Esophagus muscularis mucosa (tissue), 4 donors: Measurements from ENCODE around the gene USP9X. TPM values are rescaled to one million over a fixed set of nuclear protein-coding genes. Genes with fewer than 3 reads are reported as not detected.
"Not testable (repeated sequence)": the region's sequence is repeated elsewhere in the genome, so short reads cannot be mapped to it uniquely, and the experiment has no call there.

ENCODE experiments used
- DNase-seq: peaks from one replicate; pipeline ENCODE4 v3.0.0-alpha.2; 2017; ENCODE audit errors: extremely low spot score
- H3K27ac ChIP-seq, 4 donors: fragments of 200-600 bp; sonication (generic); replicated peaks in 1 of 4; 1 replicate in 3 of 4; 2 replicates in 1 of 4; pipeline ENCODE4 v1.5.1; 2016 to 2019; ENCODE audit warnings: mild to moderate bottlenecking in 1 of 4
- H3K27me3 ChIP-seq, 4 donors: fragments of 200-600 bp; sonication (generic); one replicate each; pipeline versions ENCODE4 v1.5.1 to v1.6.0; 2016 to 2019
- H3K36me3 ChIP-seq, 4 donors: fragments of 200-600 bp; sonication (generic); one replicate each; pipeline ENCODE4 v1.5.1; 2016 to 2019
- H3K4me1 ChIP-seq, 4 donors: fragments of 200-600 bp; sonication (generic); one replicate each; pipeline ENCODE4 v1.5.1; 2016 to 2019
- H3K4me3 ChIP-seq, 4 donors: fragments of 200-600 bp; sonication (generic); 1 replicate in 2 of 4; 2 replicates in 2 of 4; pipeline ENCODE4 v1.5.1; 2016 to 2019; ENCODE audit warnings: mild to moderate bottlenecking in 4 of 4, moderate library complexity in 1 of 4
- H3K9me3 ChIP-seq, 4 donors: fragments of 200-600 bp; sonication (generic); 1 replicate in 3 of 4; 2 replicates in 1 of 4; pipeline ENCODE4 v1.5.1; 2016 to 2019
- CTCF ChIP-seq, 3 experiments: fragments of 200-600 bp in 2 of 3; fragments of 450-650 bp in 1 of 3; sonication (generic) in 2 of 3; IDR thresholded peaks; one replicate each; pipeline ENCODE4 v1.5.1; 2017 to 2019; ENCODE audit warnings: antibody characterized with exemption in 3 of 3, mild to moderate bottlenecking in 2 of 3, moderate library complexity in 1 of 3
- EP300 ChIP-seq: sonication (generic); formaldehyde crosslinking; IDR thresholded peaks from one replicate; pipeline ENCODE4 v1.6.1; 2017; ENCODE audit warnings: antibody characterized with exemption
- POLR2A ChIP-seq: fragments of 450-650 bp; IDR thresholded peaks from one replicate; pipeline ENCODE4 v1.6.1; 2017; ENCODE audit warnings: antibody characterized with exemption, moderate library complexity, mild to moderate bottlenecking, low read depth
- POLR2AphosphoS5 ChIP-seq, 2 donors: sonication (generic); formaldehyde crosslinking; IDR thresholded peaks; one replicate each; pipeline ENCODE4 v1.6.1; 2017; ENCODE audit warnings: antibody characterized with exemption in 2 of 2
- WGBS: methylation state at CpG from one replicate; pipeline ENCODE4 v1.1.5; 2018; 5-methylcytosine and 5-hydroxymethylcytosine counted together
- intact Hi-C: fragments of 100-400 bp; cut with DNase I; formaldehyde crosslinking; loops from one replicate; pipeline ENCODE4 v1.15.1; 2023
- total RNA-seq, 4 donors: library from RNA; depleted of rRNA; stranded (reverse); fragments of >200 nt; gene quantifications; one replicate each; pipeline versions ENCODE4 v1.1.0 to v1.2.1, GENCODE V29; 2016

The USP9X gene
- total RNA-seq, 4 donors from 2014 or later: 97.3 to 142 (median 113) TPM

DNA sequence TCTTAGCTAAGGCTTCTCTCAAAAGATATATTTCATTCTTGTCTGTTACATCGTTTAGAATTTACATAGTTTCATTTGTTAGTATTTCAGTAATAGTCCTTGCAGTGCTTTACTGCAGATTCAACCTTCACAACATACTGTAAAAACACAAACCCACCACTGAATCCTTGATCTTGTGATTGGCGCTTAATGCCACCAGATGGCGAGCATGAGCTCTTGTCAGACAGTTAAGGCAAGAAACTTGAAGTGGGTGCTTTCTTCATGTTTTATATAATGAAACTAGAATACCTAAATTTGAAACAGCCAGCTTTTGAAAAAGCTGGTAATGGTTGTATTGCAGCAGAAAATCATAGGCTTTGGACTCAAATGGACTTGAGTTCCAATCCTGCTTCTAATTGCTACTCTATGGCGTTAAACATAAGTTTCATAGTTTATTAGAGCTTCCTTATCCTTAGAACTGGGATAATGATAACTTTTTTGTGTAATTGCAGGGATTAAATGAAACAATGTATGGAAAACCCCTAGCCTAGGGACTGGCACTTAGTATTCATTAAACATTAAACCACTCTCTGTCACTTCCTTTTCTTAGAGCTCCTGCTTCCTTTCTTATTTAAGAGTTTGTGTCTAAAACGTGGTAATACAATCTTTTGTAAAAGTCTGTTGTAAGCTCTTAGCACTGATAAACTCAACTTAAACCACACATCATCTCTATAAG lies 95.1 kb downstream of the USP9X start:
- DNase-seq: no peak
- TF ChIP-seq POLR2AphosphoS5 (IDR thresholded peaks at IDR 0.05) (no peak), CTCF (IDR thresholded peaks at IDR 0.05) (peak; percentile 57 to 65 (median 64))
- Histone ChIP-seq H3K27me3 (no peaks in the 10 kb centered on the region), H3K4me1 (peaks cover 0 to 11% (median 7%) of the 10 kb centered on the region in 4 donors), H3K9me3 (no peaks in the 10 kb centered on the region), H3K27ac (no peak overlapping the region), H3K36me3 (peaks cover 0 to 18% (median 14%) of the 10 kb centered on the region in 4 donors), H3K4me3 (no peak overlapping the region)
- 40% methylated on average over 5 of the region's 5 CpGs for WGBS
- intact Hi-C loops: loop anchor here (10.0 kb wide), 1 partner anchor 74 kb away; no protein-coding TSS in a partner anchor

DNA sequence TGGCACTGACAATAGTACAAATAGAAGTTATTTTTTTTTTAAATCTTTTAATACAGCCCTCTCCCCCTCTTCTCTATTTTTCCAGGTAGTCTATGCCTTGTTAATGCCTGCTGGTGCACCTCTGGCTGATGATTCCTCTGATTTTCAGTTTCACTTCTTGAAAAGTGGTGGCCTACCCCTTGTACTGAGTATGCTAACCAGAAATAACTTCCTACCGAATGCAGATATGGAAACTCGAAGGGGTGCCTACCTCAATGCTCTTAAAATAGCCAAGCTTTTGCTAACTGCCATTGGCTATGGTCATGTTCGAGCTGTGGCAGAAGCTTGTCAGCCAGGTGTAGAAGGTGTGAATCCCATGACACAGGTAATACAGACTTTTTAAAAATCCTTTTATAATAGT lies 99.1 kb downstream of the USP9X start:
- DNase-seq: no peak
- Histone ChIP-seq H3K4me3 (no peak overlapping the region), H3K9me3 (no peaks in the 10 kb centered on the region), H3K4me1 (peaks cover 0 to 11% (median 9%) of the 10 kb centered on the region in 4 donors), H3K27me3 (no peaks in the 10 kb centered on the region), H3K27ac (no peak overlapping the region), H3K36me3 (peaks cover 0 to 36% (median 25%) of the 10 kb centered on the region in 4 donors)
- WGBS: 80% methylated on average over 3 of the region's 3 CpGs
- intact Hi-C loops: loop anchor here (10.0 kb wide), 1 partner anchor 70 kb away; no protein-coding TSS in a partner anchor
- no peak for TF ChIP-seq CTCF (IDR thresholded peaks at IDR 0.05)
- TF ChIP-seq POLR2A: no peak
- TF ChIP-seq POLR2AphosphoS5 (IDR thresholded peaks at IDR 0.05): no peak
- no peak for TF ChIP-seq EP300

DNA sequence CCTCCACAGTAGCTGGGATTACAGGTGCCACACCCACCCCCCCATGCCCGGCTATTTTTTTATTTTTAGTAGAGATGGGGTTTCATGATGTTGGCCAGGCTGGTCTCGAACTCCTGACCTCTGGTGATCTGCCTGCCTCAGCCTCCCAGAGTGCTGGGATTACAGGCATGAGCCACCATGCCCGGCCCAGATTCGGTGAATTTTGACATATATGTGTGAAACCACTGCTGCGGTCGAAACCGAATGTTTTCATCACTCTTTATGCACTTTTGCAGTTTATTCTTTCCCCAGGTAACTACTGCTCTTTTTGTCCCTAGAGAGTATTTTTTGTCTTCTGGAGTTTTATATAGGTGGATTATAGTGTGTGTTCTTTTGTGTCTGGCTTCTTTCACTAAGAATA lies 101.7 kb downstream of the USP9X start:
- not testable (repeated sequence) for H3K27ac ChIP-seq, H3K27me3 ChIP-seq, H3K9me3 ChIP-seq, DNase-seq, H3K4me3 ChIP-seq, H3K4me1 ChIP-seq
- intact Hi-C loops: loop anchor here (10.0 kb wide), 1 partner anchor 68 kb away; no protein-coding TSS in a partner anchor
- 96% methylated on average over 7 of the region's 7 CpGs for WGBS
- H3K36me3 ChIP-seq: peaks cover 0 to 51% (median 34%) of the 10 kb centered on the region in 4 donors

- DNase-seq: no peak
- 58% methylated on average over 1 of the region's 1 CpG for WGBS
- no peak overlapping the region for H3K27ac ChIP-seq
- intact Hi-C loops: loop anchor here (10.0 kb wide), 1 partner anchor 66 kb away; no protein-coding TSS in a partner anchor
- no peak overlapping the region for H3K4me3 ChIP-seq
- TF ChIP-seq POLR2A: no peak
- TF ChIP-seq CTCF (IDR thresholded peaks at IDR 0.05): no peak
- no peak for TF ChIP-seq EP300
- no peak for TF ChIP-seq POLR2AphosphoS5 (IDR thresholded peaks at IDR 0.05)
- H3K9me3 ChIP-seq: no peaks in the 10 kb centered on the region
- no peaks in the 10 kb centered on the region for H3K27me3 ChIP-seq
- H3K36me3 ChIP-seq: peaks cover 0 to 51% (median 31%) of the 10 kb centered on the region in 4 donors
- peaks cover 0 to 4% (median 0%) of the 10 kb centered on the region in 4 donors for H3K4me1 ChIP-seq
Observed at GRCh38 chrX:41189156-41189555, 103.9 kb downstream of the USP9X start.

GRCh38 chrX:41192880-41193279 lies 107.6 kb downstream of the USP9X start:
- no peak for TF ChIP-seq POLR2A
- TF ChIP-seq EP300: no peak
- TF ChIP-seq POLR2AphosphoS5 (IDR thresholded peaks at IDR 0.05): no peak
- no peak for TF ChIP-seq CTCF (IDR thresholded peaks at IDR 0.05)
- H3K9me3 ChIP-seq: no peaks in the 10 kb centered on the region
- H3K27ac ChIP-seq: no peak overlapping the region
- H3K36me3 ChIP-seq: peaks cover 5 to 41% (median 27%) of the 10 kb centered on the region in 4 donors
- intact Hi-C loops: no loop called here
- no peak for DNase-seq
- no peak overlapping the region for H3K4me3 ChIP-seq
- H3K4me1 ChIP-seq: peaks cover 0 to 4% (median 0%) of the 10 kb centered on the region in 4 donors
- WGBS: 96% methylated on average over 3 of the region's 3 CpGs
- H3K27me3 ChIP-seq: no peaks in the 10 kb centered on the region
